ENCODE measurements around the gene RARB.
A peak's percentile ranks its signal among the peaks of the same experiment; 100 is the strongest.

The RARB gene

DNA sequence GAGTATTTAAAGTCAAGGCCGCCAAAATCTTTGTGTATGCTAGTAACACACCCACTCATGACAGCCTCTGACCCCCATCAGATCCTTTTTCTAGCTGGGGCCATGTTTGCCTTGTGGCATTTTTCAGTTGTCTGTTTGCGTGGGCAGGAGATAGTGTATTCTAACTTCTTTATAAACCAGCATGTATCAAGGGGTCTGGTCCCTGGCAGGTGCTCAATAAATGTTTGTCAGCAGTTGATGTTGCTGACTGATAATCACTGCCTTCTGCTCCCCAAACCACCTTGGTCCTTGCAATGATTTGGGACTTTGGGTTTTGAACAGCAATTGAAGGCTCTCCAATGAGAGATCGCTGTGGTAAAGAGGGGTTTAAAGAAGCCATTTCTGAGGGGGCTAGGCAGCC lies 19.2 kb downstream of the RARB start:
- FAIRE-seq (no peak), DNase-seq (ENCODE audit: insufficient read length, low spot score) (no peak)

DNA sequence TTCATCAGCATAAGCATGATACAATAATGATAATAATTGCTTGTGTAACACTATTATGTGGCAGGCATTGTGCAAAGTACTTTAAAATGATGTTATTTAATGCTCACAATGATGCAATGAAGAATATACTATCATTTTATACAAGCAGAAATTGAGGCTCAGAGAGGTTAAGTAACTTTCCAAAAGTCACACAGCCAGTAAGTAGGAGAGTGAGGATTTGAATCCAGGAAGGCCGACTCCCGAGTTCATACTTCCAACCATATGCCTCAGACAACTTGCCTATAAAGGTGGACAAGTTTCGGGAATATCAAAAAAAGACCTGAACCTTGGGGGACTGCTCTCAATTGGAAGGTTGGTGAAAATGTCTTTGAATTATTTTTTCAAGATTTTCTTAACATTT lies 19.9 kb downstream of the RARB start:
- DNase-seq (ENCODE audit: insufficient read length, low spot score), result no peak
- FAIRE-seq, result no peak

DNA sequence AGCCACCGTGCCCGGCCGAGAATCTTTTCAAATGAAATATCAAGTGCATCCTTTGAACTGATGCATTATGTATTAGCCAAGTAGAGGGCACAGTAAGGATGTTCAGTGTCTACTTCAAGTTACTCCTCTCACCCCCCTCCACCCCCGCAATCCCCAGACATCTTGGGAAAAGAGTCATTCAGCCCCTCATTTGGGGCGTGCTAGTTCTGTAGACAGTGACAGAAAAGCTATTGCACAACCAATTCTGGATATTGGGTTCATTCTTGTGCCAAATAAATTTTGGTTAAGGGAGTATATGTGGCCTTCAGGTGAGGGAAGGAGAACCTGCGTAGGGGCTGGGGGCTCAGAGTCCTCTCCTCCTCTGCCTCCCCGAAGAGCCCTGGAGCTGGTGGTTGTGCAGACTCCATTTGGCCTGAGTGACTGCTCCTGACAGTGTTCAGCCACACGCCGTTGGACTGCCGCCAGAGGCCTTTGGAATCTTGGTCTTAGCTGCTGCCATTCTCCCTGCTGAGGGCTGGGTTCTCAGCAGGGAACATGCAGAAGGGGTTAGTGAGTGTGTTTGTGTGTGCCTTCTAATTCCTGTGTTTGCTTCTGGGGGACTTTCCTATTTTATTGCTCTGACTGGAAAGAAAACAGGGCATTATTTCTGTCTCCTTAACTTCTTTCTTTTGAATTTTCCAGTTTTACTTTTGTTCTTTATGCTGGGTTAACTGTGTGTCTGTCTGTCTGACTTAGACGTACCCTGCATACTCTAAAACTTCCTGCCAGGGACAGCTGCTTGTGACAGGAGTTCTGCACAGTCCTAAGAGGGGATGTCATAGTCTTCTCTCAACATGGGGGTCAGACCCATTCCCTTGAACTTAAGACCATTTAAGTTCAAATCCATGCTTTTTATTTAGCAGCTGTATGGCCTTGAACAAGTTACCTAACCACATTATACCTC lies 21.0 kb downstream of the RARB start:
- no peak for DNase-seq (ENCODE audit: insufficient read length, low spot score)
- FAIRE-seq, result no peak

DNA sequence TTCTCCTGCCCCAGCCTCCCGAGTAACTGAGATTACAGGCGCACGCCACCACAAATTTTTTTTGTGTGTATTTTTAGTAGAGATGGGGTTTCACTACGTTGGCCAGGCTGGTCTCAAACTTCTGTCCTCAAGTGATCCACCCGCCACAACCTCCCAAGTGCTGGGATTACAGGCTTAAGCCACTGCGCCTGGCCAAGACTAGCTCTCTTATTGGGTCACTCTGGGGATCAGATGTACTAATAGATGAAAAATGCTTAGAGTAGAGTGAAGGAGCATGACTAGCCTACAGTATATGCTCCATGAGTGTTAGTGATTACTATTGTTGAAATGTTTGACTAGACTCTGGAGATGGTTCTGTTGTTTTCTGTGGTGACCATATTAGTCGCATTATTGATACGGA lies 21.8 kb downstream of the RARB start:
- FAIRE-seq (no peak), DNase-seq (ENCODE audit: insufficient read length, low spot score) (no peak)

DNA sequence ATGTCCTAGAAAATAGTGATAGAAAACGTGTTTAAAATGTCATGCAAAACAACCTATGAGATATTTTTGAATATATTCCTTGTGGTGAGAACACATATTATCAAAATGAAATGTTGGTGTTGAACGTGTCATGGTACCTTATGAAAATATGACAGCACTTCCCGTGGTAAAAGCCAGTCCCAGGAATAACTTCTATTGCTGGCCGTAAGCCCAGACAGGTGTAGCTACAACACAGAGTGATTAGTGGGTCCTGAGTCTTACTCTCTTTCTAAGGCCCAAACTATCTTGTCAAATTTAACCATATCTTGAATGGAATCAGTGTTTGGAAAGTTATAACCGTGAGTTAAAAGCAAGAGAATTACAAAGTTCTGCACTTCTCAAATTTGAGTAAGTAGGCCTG lies 24.1 kb downstream of the RARB start:
- DNase-seq (ENCODE audit: insufficient read length, low spot score) (no peak), FAIRE-seq (no peak)

DNA sequence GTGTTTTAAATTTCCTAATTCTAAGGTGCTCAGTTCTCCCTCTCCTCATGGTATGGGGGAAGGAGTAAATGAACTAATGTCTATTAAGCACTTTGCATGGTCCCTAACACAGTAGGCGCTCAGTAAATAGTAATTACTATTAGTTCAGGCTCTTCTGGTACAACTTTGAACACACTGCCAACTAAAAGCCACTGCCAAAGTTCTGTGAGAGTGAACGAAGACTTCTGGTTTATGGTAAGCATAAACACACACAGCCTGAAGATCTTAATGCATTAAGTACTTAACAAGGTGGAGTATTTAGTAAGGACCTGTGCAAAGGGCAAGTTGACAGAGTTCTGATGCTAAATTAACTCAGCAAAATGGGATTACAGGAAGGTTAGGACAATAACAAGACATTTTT lies 24.7 kb downstream of the RARB start:
- FAIRE-seq, result no peak
- DNase-seq (ENCODE audit: insufficient read length, low spot score), result no peak

DNA sequence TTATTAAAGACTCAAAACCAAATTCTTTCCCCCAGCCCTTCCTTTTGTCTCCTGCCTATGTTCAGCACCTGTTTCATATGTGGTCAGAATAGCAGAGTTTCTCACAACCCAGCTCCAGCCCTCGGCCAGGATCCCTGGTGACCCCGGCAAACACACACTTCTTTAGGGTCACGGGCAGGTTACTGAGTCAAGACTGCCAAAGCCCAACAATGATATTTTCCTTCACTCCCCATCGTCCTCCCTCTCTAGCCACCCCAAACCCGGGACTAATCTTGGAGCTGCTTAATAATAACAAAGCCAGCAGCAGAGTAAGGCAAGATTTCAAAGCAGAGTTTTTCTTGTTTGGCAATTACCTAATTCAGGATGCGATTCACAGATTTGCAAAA lies 25.5 kb downstream of the RARB start:
- FAIRE-seq, result no peak
- no peak for DNase-seq (ENCODE audit: insufficient read length, low spot score)

DNA sequence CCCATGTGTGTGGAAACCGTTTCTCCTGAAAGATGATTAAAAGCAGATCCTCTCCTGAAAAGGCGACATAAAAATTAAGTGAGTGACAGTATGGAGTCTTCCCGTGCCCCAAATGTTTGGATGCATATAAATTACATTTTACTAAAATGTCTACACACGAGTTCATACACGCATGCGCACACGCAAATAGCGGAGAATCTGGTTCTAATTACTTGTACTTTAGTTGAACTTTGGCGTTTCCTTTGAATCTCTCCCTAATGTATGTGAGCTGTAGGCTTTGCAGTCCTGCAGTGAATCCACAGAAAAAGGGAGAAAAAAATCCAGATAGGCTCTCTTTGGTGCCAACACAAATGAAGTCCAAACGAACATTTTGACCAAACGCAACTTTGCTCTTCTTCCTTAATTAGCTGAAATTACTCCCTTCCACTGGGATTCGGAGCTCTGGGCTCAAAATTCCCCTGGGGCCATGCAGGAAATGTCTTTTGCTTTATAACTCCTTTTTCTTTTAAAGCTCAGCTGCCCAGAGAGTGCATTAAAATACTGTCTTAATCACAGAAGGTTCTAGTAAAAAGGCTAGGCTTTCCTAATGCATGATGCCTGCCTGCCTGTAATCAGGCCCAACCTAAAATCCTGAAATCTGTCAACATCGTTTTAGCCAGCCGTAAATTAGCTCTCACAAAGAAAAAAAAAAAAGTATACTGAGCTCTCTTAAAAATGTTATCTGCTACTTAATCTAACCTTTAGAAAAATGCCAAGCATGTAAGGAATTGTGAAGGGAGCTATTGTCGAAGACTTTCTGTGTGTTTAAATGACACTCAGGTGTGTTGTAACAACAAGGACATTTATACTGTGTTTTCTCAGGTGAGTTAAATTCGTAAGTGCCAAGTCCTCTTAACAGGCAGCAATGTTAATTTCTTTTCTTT lies 26.2 kb downstream of the RARB start:
- FAIRE-seq (no peak), DNase-seq (ENCODE audit: insufficient read length, low spot score) (no peak)

DNA sequence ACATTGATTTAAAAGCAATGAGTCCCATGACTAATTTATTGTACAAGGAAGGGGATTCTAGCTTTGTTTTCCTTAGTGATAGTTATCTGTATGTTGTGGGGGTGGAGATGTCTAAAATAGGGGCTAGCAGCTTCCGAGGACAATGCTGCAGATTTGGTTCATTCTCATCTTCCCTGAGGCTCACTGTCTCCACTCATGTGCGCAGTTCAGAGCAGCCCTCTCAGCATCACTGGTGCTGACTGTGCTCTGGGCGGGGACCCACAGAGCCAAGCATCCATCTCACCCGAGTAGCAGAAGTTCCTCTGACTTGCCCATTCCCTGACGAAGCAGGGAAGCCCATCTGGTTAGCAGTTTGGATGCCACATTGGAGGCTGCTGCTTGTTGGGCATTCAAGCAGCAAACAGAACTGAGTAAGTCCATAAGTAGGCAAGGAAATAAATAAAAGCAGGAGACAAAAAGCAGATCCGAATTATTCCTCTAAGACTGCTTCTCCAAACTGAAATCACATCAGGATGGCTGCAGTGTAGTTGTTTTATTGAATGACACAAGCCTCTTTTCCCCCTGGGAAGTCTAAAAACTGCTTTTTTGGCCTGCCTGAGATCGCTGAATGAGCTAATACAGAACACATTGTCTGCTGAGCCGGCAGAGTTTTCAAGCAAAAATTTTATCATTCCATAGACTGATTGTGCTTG lies 27.5 kb downstream of the RARB start:
- DNase-seq (ENCODE audit: insufficient read length, low spot score), result no peak
- FAIRE-seq, result no peak

DNA sequence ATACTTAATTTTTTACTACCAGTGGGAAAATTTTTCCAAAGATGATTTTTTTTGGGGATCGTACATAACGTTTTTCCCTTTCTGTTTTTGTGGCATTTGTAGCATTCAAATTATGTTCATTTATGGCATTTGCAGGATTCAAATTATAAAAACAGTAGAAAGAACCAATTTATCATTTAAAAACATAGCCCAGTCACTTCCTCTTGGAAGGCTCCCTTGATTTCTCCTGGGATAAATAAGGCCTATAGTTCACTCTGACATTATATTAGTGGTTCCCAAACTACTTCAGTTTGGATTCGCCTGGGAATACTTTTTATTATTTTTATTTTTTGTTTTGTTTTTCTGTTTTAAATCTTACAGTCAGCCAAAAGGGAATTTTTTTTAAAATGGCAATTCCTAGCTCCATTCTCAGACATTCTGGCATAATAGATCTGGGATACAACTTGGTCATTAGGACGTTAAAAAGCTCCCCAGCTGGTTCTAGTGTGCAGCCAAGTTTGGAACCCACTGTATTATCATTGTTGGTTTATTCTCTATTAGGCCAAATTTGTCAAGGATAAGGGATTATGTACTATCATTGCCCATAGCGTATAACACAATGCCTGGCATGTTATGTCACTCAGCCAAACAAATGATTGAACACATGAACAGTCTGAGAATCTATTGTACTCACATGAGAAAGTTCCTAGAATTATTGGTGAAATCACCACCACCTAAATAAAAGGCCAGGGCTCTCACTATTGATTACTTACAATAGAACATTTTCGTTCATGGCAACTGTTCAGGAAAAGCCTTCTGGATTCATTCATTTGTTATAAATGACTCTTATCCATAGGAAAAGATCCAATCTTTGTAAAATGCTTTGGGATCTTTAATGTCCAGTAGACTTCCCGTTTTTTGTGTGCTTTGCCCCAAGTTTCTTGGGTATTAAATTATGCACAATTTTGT lies 28.9 kb downstream of the RARB start:
- DNase-seq (ENCODE audit: insufficient read length, low spot score), result no peak
- FAIRE-seq, result no peak

DNA sequence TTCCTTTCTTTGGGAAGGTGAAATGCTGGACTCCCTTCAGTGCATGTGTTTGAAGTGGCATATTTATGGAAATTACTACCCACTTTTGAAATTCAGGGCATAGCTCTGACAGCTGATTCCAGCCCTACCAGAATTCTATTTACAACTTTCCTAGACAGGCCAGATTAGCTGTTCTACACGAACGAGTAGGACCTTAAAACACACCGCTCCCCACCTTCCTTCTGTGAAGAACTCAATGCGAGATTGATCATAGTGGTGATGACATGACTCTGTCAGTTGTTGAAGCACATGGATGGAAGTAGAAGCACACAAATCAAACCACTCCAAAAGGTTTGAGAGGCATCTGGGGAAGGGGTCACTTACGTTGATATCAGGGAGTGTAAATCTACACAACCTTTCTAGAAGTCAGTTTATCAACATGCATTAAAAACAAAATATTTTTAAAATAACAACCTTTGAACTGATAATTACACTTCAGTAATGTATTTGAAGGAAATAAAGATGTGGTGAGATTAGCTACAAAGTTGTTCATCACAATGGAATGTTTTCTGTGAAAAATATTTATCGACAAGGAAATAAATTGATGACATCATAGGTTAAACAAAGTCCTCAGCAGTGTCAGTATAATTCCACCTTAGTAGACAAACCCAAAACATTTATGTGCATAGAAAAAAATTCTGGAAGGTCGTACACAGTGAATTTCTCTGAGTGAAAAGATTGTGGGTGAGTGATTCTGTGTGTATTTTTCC lies 29.8 kb downstream of the RARB start:
- FAIRE-seq (no peak), DNase-seq (ENCODE audit: insufficient read length, low spot score) (no peak)

DNA sequence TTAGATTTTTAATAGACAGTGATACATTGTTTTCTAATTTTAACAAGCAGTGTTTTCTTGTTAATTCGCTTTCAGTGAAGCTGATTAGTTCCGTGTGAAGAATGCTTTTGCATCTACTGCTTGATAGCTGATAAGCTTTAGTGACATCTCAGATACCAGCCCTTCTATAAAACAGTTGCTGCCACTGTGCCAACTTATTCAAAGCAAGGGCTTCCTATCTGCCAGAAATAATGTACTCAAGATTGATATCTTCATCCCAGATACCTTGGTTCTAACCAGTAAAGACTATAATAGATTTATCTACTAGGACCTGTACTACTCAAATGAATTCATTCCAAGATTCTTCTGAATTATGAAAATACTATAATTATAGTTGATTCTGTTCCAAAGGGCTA lies 30.4 kb downstream of the RARB start:
- no peak for DNase-seq (ENCODE audit: insufficient read length, low spot score)
- FAIRE-seq, result no peak

DNA sequence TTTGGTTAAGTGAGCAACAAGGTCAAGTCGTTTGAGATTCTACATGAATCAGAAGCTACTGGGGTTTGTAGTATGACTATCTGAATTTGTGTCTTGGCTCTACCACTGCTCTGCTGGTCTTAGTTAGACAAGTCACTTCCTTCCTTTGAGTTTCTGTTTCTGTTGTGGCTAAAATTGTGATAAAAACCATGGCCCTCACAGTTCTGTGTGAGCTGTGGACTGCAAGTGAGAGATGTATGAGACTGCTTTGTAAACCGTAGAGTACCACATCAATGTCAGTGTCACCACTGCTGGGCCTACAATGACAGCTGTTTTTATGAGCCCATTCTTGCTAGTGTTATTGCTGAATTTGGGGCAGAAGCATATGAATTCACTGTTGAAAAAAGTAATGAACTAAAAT lies 32.7 kb downstream of the RARB start:
- FAIRE-seq, result peak; percentile 82
- DNase-seq (ENCODE audit: insufficient read length, low spot score), result peak; percentile 14

DNA sequence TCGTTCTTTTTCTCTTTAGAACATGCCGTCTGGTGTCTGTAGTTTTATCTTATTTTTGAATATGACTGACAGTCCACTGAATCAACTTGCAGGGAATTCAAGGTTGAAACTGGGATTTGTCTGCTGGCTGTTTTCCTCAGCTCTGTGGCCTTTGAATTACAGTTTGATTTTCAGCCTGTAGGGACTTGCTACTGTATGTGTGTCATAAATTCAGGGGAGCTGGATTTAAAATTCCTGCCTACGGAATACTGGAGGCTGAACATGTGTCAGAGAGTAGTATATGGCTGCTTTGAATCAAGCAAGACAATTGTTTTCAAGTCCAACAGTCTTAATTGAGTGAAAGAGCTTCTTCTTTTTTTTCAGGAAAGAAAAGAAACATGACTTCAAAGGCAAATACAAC lies 33.9 kb downstream of the RARB start:
- FAIRE-seq, result no peak
- DNase-seq (ENCODE audit: insufficient read length, low spot score), result no peak

DNA sequence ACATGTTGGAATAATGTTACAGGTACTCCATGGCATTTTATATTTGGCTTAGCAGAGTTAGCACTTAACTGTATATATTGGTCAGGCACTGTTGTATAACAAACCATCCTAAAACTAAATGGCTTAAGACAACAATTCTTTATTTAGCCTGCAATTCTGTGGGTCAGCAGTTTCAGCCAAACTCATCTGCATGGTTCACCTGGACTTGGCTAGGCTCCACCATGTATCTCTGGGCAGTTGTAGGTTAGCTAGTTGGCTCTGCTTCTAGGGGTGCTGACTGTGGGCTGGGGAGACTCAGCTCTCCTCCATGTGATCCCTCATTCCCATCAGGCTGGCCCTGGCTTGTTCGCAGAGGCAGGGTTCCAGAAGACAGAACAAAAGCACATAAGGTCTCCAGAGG lies 34.4 kb downstream of the RARB start:
- FAIRE-seq, result no peak
- no peak for DNase-seq (ENCODE audit: insufficient read length, low spot score)

DNA sequence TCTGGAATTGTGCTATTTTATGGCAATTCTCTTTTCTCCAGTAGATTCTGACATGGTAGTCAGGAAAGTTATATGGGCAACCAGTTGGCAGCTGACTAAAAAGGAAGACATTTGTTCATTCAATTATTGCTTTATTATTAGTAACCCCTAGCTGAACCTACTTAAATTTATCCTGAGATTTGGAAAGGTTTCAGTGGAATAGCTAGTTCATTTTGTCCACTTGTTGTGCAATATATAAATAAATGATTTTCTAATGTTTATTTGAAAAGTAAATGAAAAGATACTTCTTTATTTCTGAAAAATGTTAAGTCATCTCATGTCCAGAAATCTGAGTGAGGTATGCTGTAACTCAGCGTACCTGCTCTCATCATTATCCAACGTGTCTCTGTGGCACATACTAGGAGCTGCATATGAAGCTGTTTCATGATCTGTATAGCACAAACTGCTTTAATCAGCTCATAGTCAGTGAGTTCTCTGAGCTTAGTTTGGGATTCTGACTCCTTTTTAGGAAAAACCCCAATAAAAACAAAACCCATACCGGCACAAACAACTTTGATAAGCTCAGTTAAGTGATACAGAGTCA lies 35.9 kb downstream of the RARB start:
- no peak for DNase-seq (ENCODE audit: insufficient read length, low spot score)
- no peak for FAIRE-seq

DNA sequence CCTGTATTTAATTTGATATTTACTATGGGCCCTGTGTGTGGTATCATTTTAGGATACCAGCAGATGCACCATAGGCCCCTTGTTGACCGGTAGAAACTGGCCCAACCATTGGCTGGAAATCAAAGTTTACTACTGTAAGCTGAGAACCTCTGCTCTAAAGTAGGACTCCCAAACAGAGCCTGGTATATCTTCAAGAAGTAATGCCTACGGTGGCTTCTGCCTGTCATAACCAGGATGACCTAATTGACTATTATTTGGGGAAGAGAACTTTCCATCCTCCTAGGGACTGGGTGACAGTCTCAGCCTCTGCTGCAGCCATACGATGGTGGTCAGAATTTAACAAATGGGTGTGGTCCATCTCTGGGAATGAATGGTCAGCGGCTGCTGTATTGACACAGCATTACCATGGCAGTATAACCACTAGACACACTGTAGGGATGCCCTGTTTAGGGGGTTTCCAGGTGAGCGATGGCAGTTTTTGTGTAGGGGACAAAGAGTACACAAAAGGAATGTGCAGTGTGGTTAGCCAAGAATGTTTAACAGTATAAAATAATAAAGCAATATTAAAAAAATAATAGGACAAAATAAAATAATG lies 37.3 kb downstream of the RARB start:
- DNase-seq (ENCODE audit: insufficient read length, low spot score) (no peak), FAIRE-seq (no peak)

DNA sequence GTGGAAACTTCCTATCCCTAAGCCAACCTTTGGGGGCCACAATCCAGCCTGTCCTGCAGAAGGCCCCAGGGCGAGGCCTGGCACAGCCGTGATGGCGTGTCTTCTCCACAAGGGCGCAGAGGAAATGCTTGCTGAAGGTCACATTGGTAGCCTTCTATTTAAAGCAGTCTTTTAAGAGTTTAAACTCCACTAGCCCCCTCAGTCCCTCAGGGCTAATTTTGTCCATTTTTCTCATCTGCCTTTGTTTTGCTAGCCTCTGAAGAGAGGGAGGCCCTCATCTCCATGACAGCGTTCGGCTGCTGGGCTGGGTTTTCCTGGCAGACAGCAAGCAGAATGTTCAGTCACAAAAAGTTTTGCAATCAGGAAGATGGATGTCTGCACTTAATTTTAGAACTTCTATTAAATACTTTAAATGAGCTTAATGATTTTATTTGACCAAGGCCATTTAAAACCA lies 40.8 kb downstream of the RARB start:
- DNase-seq (ENCODE audit: insufficient read length, low spot score), result no peak
- no peak for FAIRE-seq

DNA sequence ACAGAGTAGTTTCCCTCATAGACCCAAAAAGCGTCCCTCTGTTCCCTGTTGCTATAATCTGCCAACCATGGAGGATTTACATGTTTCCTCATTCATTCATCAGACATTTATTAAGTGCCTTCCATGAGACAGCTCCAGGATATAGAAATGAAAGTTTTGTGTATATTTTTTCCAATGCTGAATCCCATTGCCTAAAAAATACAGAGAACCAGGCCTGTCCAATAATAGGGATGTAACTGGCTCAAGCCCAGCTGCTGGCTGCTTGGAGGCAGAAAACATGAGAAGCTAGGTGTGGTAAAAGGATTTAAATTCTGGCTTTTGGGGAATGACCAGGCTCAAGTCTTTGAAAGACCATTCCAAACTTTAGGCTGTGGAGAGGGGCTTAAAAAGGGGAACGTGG lies 41.5 kb downstream of the RARB start:
- no peak for FAIRE-seq

More for the DNA sequence above, 41.5 kb downstream of the RARB start:
- DNase-seq (ENCODE audit: insufficient read length, low spot score), result no peak
